Measurements from ENCODE around the gene PDAP1.

Gene PDAP1

DNA sequence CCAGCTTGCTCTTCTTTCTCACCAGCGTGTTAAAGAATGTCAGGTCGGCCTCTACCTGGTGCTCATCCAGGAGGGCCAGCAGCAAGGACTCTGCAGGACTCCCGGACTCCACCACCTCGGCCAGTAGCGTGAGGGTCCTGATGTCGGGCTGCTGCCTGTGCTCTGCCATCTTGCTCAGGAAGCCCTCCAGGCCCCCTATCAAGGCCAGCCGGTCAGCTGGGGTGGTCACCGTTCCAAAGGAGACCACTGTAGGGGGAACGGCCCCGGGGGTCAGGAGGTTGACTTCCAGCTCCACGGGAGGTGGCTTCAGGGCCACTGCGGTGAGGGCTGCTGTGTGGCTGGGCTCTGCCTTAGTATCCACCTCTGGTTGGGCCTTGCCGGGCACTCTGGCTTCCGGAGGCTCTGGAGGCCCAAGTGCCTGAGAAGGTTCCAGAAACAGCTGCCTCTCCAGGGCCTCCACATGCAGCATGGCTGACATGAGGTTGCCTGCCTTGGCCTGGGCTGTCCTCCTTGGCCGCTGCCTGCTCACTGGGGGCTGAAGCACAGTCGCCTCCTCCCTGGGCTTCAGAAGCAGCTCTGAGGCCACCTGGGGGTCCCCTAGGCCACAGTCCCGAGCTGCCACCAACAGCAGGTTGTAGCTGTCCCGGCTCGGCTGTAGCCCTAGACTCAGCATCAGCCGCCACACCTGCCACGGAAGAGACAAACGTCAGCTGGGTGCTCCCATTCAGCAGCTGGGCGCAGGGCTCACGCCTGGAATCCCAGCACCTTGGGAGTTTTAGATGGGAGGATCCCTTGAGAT, 16.7 kb upstream of the PDAP1 start:
- DNase-seq = no peak

DNA sequence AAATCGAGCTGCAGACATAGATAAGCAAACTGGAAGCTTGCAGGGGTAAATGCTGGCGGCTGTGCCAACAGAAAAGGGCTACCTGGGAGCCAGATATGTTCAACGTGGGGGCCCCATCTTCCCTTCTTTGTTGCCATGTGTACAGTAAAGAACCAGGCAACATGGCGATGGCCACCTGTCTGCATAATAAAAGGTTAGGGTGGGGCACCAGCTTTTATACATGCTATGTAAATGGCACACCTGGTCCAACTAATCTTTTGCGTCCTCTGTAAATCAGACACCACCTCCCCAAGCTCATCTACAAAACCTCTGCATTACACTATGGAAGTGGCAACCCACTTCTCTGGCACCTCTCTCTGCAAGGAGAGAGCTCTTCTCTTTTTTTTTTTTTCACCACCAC, 14.2 kb upstream of the PDAP1 start:
- DNase-seq = no peak

DNA sequence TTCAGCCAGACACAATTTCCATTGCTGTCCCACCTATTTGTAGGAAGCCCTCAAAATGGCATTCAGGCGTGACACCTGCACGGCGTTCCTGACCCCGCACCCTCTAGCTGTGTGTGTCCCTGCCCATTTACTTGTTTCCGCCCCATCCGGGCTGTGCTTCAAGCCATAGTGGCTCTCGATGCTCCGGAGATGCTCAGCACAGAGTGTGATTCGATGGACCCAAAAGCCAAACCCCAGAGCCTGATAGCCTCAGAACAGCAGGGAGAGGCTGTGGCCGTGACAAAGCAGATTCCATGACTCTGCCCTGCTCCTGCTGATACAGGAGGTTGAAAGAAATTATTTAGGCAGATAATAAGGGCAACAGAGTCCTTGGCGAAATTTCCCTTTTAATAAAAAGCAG, 13.8 kb upstream of the PDAP1 start:
- DNase-seq = no peak

DNA sequence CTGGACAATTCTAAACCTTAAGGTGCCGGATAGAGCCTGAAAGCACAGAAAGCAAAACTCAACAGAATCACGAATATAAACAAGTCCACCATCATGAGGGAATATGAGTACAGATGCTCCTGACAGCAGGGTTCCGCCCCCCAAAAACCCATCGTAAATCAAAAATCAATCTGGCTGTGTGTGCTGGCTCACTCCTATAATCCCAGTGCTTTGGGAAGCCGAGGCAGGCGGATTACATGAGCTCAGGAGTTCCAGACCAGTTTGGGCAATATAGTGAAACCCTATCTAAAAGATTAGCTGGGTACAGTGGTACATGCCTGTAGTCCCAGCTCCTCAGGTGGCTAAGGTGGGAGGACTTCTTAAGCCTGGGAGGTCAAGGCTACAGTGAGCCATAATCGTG, 12.6 kb upstream of the PDAP1 start:
- DNase-seq = no peak

DNA sequence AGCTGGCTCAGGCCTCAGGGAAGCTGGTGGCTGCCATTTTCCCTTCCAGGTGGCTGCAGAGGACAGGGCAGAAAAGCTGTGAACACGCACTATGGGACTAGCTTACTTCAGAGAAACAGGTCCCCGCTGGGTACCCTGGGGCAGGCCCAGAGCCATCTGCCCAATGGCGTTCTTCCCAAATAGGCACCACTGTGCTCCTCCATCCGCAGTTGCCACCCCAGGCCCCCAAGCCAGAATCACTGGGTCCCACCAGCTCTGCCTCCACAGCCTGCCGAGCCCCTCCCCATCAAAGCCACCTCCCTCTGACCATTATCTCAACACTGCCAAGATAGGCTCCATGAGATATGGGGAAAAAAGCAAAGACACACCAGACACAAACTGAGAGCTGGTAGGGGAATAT, 11.8 kb upstream of the PDAP1 start:
- no peak for DNase-seq

DNA sequence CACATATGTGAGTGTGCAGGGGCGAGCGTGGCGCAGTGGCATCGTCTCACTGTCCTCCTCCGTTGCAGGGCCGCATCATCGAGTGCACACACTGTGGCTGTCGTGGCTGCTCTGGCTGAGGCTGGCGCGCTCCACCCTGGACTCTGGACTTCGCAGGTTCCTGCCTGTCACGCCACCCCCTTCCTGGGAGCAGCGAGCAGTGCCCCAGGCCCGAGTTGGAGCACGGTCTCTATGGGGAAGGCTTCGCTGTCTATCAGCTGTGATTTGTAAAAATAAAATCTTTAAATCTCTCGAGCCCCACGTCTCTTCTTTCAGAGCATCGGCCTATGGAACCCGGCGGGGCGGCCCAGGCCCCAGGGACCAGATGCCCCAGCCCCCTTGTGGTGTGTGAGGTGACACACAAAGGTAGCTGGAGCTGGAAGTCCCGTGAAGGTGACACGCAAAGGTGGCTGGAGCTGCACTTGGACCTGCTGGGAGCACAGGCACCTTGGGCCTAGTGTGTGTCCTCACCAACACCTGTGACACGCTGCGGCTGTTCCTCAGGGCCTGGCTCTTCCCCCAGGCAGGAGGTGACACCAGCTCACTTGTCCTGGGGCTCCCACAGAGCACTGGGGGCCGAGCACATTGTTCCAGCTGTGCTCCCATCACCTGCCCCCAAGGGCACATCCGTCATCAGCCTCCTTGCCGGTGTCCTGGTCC, 11.1 kb upstream of the PDAP1 start:
- DNase-seq = no peak

DNA sequence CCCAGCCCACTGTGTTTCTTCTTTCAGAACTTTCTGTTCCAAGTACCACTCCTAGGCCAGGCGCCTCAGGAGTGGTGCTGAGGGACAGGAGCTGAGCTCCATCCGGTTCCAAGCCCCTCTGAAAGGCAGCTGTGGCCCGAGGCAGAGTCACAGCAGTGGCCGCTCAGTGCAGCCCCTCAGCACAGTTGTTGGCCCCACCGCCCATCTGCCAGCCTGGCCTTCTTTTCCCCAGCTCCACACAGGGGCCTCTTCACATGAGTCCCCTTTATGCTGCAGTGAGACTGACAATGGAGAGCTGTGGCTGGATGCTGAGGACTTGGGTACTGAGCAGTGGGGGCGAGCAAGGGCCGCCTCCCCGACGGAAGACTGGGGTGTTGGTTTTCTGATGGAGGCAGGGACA, 9.9 kb upstream of the PDAP1 start:
- DNase-seq = no peak

DNA sequence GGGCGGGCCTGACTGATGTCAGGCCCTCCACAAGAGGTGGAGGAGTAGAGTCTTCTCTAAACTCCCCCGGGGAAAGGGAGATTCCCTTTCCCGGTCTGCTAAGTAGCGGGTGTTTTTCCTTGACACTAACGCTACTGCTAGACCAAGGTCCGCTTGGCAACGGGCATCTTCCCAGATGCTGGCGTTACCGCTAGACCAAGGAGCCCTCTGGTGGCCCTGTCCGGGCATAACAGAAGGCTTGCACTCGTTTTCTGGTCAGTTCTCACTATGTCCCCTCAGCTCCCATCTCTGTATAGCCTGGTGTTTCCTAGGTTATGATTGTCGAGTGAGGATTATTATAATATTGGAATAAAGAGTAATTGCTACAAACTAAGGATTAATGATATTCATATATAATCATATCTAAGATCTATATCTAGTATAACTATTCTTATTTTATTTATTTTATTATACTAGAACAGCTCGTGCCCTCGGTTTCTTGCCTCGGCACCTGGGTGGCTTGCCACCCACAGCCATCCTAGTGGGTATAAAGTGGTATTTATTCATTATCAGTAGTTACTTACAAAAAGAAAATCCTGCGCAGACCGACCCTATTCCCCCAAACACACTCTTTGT, 7.2 kb upstream of the PDAP1 start:
- DNase-seq = peak; percentile 39

DNA sequence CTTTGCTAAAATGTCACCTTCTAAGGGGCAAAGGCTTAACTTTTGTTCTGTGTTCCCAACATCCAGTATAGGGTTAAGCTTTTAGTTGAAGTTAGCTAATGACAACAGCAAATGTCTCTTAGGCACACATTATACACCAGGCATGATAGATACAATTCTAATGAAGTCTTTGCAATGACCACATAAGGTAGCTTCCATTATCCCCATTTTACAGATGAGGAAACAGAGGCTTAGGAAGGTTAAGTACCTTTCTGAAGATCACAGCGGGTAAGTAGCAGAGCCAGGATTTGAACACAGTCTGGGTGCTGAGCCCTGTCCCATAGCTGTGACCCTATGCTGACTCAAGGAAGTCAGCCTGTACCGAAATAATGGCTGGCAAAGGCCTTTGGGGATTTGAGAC, 2.2 kb upstream of the PDAP1 start:
- no peak for DNase-seq

DNA sequence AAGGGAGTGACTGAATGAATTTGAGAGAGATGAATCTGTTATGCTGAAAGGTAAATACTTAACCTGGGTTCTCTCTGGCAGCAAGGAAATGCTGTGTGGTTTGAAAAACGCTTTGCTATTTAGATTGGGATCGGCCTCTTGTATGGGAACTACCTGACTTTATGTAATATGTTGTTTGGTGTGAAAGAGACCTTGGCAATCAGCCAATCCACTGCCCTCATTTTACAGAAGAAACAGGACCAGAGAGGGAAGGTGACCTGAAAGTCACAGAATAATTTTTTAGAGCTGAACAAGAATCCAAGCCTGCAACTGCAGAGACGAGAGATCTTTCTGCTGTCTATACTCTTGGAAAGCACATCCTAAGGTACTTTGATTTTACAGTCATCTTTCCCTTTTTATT, 1.4 kb upstream of the PDAP1 start:
- DNase-seq = no peak

DNA sequence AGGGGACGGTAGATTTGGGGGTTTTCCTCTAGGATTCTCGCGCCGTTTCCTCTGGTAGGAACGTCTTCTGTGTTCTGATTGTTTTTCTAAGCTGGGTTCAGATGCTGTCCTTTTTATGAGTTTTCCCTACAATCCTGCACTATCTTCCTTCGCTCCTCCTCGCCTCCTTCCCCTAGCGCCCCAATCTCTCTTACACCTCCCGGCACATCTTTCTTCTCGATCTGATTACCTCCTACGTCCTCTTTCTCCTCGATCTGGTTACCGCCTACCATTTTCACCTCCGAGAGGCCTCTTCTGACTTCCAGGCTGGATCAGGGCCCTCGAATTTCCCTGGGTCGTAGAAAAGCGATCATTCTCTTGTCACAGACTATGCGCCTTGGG, 785 bp upstream of the PDAP1 start:
- DNase-seq = peak; percentile 10

DNA sequence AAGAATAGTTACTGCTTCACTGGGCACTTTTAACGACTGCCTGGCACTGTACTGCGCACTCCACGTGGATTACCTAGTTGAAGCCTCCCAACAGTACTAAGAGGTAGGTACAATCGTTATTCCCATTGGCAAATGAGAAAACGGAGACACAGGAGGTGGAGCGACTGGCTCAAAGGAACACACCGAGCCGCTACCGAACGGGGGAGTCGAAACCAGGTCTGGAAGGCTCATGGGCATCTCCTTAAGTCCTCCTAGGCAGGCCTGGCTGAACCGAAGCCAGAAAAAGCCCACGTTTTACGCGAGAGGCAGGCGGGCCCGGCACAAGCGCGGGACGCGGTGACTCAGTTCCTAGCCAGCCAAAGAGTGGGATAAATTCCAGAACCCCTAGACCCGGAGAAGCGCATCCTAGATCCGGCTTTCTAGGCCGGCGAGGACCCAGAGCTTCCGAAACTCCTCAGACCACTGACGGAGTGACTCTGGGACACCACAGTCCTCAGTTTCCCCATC, 472 bp downstream of the PDAP1 start:
- peak; percentile 55 for DNase-seq

DNA sequence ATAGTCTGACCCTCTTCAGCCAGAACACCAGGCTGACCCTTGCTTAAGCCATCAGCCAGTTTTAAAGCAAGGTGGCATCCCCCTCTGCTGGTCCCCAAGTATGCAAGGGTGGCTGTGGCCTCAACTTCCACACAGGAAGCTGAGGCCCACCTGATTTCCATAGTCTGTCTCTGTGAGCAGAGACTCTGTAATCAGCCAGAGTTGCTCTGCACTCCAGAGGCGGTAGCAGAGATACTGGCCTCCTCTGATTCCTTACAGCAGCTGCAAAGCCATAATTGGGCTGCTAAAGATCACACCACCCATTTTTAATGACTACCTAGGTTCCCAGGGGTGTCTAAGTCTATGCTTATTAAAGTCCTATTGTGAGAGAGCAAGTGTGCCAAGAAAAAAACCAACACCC, 1.8 kb downstream of the PDAP1 start:
- DNase-seq = no peak

DNA sequence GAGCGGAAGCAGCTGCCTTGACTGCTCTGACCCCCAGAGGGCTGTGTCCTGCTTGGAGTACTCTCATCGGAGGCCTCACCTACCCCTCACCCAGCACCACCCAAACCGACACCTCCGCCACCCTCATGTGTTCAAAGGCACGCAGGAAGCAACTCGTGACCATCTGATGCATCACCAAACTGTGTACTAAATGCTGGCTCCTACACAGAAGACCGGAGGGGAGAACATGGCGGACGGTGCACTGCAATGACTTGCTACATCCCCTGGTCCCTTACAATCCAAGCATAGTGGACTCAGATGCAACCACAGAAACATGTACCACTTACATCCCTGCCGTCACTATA, 3.4 kb downstream of the PDAP1 start:
- DNase-seq = no peak

DNA sequence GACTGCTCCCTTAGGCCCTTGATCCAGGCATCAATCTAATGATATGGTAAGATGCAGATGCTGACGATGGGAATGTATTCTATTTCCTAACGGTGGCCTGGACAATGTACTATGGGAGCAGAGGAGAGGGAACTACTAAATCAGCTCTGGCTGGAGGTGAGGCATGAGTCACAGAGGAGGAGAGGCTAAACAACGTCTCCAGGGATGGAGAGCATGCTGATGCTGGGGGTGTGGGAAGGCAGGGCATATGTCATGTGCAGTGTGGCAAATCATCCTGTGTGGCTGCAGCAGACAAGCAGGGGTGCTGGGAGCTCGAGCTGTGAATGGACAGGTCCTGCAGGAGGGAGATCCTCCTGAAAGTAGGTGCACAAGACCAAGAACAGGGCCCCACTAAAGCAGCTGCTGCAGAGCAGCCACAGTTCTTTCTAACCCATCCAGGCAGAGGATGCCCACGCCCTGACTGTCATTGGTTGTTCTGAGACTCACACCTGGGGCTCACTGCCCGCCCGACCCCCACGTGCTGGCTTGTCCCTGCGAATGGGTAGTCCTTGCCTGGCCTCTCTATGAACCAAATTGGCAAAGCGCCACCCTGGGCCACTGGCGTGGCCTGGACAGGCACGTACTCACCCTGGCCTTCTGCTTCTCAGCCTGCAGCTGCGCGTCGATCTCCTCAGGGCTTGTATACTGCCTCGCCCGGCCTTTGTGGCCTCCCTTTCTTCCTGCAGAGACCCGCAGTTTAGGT, 4.0 kb downstream of the PDAP1 start:
- no peak for DNase-seq

DNA sequence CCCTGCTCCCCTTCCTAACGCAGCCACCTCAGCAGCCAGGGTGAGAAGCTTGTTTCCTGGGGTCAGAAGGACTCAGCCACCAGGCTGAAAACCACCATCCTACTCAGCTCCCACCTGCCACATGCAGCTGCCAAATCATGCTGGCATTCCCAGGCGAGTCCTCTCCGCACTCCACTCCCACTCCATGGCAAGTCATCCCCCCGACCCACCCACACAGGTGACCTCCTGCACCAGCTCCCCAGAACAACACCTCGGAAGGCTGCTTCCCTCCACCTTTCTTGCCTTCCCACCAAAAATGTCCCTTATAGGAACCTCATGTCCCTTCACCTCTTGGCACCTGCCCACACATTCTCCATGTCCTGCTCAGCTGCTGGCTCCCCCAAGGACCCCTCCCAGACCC, 4.6 kb downstream of the PDAP1 start:
- DNase-seq = no peak

DNA sequence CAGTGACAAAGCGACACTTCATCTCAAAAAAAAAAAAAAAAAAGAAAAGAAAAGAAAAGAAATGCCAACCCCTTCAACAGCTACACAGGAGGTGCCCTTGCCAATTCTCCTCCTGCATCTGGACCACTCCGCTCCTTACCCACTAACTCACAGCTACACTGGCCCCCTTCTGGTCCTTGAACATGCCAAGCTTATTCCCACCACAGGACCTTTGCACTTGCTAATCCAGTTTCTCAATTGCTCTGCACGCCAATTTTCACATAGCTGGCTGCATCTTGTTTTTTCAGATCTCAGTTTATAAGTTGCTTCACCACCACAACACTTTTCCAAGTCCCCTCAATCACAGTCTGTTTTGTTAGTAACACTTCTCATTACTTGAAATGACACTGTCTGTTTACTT, 5.5 kb downstream of the PDAP1 start:
- DNase-seq = no peak

DNA sequence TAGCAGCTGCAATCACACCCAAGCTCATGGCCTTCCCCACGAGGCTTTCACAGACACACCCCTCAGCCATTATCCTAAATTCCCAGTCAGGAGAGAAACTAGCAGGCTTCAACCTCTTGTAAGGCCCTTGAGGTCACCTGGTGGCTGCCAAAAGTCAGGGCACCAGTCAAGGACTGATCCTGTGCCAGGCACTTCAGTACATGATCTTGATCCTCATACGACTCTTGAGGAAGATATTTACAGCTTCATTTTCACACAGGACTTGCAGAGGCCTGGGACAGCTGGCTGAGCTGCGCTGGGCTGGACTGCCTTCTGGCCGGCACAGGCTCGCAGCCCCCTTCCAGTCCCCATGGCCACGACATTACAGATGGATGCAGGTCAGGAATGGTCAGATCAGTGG, 8.8 kb downstream of the PDAP1 start:
- no peak for DNase-seq

DNA sequence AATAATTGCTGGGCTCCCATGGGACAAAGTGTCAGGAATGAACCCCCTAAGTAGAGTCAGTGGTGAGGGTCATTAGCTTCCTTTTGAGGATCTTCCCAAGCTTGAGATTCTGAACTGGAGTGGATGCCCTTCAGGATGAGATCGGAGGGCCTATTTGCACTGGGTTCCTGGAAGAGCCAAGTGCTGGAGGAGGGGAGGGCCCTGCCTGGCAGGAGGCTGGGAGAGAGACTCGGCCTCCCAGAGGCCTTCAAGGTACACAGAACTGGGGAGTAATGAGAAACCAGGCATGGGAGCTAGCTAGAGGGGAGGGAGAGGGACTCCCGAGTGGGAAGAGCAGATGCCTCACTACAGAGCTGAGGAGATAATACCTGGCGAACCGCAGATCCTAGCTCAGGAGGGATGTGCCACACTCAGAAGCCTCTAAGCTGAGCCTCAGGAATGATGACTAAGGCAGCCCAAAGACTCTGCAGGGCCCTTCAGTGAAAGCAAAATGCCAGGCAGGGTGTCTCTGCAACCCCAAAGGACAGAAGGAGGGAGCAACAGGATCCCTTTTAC, 9.4 kb downstream of the PDAP1 start:
- no peak for DNase-seq

DNA sequence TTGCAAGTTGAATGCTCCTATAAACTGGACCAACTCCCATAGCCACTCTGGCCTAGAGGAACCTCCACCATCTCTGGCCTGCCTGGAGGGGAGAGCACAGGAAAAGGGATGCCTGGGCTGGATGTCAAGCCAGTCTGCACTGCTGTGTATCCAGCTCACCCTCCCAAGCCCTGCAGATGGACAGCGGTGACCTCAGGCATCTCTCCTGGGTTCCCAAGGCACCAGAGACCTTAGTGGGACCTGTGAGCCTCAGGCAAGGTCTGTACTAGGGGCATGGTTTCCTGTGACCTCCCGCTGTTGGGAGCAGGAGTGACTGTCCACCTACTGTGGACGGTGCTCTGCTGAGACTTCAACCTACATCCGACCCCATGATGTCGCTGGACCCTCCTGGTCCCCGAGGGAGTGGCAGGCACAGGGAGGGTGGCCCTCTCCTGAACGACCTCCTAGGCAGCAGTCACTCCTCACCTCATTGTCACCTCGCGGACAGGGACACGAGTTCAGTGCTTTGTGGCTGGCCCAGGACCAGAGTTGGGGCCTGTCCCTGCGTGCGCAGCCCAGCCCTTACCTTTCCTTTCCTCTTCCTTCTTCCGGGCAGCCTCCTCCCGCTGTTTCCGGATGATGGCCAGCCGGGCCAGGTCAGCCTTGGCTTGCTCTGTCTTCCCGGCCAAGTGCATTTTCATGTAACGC, 11.0 kb downstream of the PDAP1 start:
- DNase-seq = no peak

DNA sequence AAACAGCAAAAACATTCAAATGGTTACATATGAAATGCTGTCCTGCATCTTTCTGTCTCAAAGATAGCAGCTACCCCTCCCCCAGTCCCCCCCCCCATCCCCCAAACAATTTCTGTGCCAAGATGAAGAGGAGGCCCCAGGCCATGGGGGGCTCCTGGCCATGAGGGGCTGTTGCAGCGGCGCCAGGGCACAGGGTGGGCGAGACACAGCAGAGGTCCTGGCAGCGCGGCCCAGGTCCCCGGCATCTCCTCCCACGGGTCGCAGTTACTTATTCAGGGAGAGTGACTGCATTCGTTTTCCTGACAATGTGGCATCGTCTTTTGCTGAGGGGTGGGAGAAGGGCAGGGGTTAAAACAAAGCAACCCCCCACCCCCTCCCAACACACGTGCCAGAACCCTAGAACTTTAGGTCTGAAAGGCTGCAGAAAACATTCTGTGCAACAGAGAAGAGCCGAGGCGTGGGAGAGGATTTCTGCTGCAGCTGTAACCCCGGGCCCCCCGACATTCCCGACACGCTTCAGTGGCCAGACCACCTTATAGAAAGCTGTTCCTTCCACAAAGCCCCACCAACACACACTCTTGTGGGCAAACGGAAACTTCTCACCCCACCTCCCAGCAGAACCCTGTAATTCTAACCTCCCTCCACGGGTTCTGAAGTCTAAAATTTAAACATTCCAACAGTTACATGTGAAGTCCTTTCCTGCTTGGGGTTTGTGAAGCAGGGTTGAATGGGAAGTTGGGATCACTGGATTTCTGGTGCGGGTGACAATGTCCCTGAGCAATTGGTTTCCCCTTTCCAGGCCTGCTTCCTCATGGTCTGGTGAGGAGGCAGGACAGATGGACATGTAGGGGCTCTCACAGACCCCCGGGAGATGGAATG, 11.7 kb downstream of the PDAP1 start:
- DNase-seq = no peak

Measured in activated naive CD4-positive, alpha-beta T cell treated with Interleukin-2 at 50 U/mL for 16 hours (primary cell).